Muscle layer of colon (tissue), 2 donors: ENCODE measurements around the gene ATG16L1.

Experiments used
- H3K27ac ChIP-seq: one replicate; pipeline ENCODE4 v1.7.0; 2013; ENCODE audit warnings: low read depth, mild to moderate bottlenecking, low read length, moderate library complexity
- H3K27me3 ChIP-seq, 2 donors: one replicate each; pipeline ENCODE4 v1.7.0; 2013; ENCODE audit warnings: low read length in 2 of 2, mild to moderate bottlenecking in 2 of 2; ENCODE audit not compliant: insufficient read depth in 2 of 2, control insufficient read depth in 1 of 2
- H3K36me3 ChIP-seq: one replicate; pipeline ENCODE4 v1.7.0; 2013; ENCODE audit warnings: mild to moderate bottlenecking, low read length; ENCODE audit not compliant: insufficient read depth
- H3K4me1 ChIP-seq: one replicate; pipeline ENCODE4 v1.7.0; 2013; ENCODE audit warnings: mild to moderate bottlenecking, low read length; ENCODE audit not compliant: insufficient read depth
- H3K4me3 ChIP-seq, 2 donors: one replicate each; pipeline ENCODE4 v1.7.0; 2013; ENCODE audit warnings: low read length in 2 of 2, low read depth in 1 of 2, mild to moderate bottlenecking in 1 of 2, moderate library complexity in 1 of 2
- H3K9ac ChIP-seq: one replicate; pipeline ENCODE4 v1.7.0; 2013; ENCODE audit warnings: low read length
- H3K9me3 ChIP-seq: one replicate; pipeline ENCODE4 v1.7.0; 2013; ENCODE audit warnings: mild to moderate bottlenecking, low read length
- donor health status: abdominal sarcoma.
- donor health status: Adenocarcinoma of cecum.

The ATG16L1 gene

DNA sequence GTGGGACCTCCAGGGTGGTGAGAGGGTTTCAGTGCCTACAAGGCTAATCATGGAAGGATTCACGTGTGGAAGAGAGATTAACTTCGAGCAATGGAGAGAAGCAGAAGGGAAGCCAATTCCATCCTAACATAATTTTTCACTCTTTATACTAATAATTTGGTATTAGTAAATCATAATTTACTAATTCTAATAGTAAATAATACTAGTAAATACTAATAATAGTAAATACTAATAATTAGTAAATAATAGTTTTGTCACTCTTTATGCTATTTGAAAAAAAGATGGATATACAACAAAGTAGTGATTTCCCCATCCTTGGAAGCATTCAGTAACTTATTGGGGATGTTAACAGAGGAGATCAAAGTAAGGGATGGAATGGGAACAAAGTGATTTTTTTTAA, 49.8 kb downstream of the ATG16L1 start:
- Histone ChIP-seq H3K9ac (no peak overlapping the region), H3K27me3 (no peaks in the 10 kb centered on the region), H3K27ac (no peak overlapping the region), H3K4me1 (no peaks in the 10 kb centered on the region), H3K4me3 (no peak overlapping the region), H3K36me3 (peaks cover 3% of the 10 kb centered on the region), H3K9me3 (no peaks in the 10 kb centered on the region)

DNA sequence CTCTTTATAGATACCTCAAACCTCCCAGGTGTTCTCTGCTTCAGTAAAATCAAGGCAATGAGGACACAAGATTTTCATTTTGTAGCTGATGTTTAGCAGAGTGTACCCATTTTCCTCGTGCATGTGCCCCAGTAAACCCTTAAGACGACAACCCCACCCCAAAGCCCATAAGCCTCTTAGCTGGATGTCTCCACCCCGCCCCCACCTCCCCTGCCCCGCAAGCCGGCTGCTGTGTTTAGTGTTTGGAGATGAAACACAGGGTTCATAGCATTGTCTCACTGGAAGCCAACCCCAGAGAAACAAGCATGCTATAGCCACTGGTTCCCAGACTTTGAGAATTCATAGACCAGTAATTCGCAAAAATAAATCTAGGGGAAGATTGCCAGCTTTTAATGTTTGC, 50.3 kb downstream of the ATG16L1 start:
- no peaks in the 10 kb centered on the region for H3K36me3 ChIP-seq
- no peak overlapping the region for H3K4me3 ChIP-seq
- no peak overlapping the region for H3K27ac ChIP-seq
- no peaks in the 10 kb centered on the region for H3K27me3 ChIP-seq
- H3K4me1 ChIP-seq = no peaks in the 10 kb centered on the region
- H3K9ac ChIP-seq = no peak overlapping the region
- no peaks in the 10 kb centered on the region for H3K9me3 ChIP-seq

DNA sequence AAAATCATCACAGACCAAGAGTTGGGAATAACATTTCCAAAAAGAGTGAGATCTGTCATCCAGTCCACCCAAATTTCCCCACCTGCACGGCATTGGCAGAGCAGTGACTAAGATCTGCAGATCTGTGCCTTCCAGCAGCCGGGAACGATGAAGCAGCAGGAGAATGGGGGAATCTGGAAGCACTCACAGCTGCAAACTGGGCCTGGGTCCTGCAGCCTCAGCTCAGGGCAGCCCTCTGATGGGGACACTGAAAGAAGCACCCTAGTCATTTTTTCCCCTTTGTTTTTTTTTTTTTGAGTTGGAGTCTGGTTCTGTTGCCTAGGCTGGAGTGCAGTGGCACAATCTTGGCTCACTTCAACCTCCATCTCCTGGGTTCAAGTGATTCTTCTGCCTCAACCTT, 51.8 kb downstream of the ATG16L1 start:
- H3K9me3 ChIP-seq = no peaks in the 10 kb centered on the region
- H3K36me3 ChIP-seq = no peaks in the 10 kb centered on the region
- no peak overlapping the region for H3K9ac ChIP-seq
- no peak overlapping the region for H3K4me3 ChIP-seq
- no peaks in the 10 kb centered on the region for H3K4me1 ChIP-seq
- H3K27ac ChIP-seq = no peak overlapping the region
- H3K27me3 ChIP-seq = no peaks in the 10 kb centered on the region

DNA sequence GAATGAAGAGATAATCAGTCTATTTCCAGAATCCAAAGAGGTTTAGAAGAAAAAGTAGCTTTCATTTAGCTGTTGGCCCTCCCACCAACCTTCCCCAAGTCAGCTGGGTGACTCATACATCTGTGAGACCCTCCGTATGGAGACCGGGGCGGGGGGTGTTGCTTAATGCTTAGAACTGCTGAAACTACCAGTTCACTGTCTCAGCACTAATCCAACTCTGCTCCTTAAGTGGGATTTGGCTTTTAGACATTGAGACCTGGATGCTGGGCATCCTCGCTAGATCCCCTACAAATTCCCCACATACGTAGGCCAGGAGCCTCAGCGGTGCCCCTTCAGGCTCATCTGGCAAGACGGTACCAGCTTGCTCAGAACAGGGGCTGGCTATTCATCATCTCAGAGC, 56.1 kb downstream of the ATG16L1 start, which contains the start of gene SAG:
Gene SAG (plus strand): TSS at position 252 of the 400 bp plus-strand sequence. CDS start 1,374 bp downstream, outside the sequence.
- Histone ChIP-seq H3K4me1 (no peaks in the 10 kb centered on the region), H3K9me3 (no peaks in the 10 kb centered on the region), H3K27me3 (no peaks in the 10 kb centered on the region)

DNA sequence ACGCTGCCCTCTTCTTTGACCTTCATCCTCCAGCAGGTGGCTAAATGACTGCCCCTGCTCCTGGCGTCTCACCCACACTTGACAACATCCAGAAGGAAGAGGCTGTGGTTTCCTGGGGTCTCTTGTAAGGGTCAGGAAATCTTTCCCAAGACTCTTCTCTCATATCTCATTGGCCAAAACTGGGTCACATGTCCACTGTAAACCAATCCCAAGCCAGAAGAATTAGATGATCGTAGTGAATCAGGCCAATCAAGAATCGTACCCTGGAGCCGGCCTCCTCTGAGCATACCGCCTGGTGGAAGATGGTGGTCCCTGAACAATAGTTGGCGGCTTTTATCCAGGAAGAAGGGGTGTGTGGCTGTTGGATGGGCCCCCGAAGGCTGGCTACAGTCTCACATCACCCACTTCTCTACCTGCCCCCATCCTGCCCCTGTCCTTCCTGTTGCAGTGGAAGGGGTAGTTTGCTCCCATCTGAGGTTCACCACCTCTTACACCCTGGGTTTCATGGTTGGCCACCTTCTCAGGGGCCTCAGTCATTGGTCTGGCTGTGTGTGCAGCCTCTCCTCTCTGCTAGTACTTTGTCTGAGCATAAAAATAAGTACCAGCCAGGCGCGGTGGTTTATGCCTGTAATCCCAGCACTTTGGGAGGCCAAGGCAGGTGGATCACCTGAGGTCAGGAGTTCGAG, 59.9 kb downstream of the ATG16L1 start:
- Histone ChIP-seq H3K27me3 (no peaks in the 10 kb centered on the region), H3K9ac (no peak overlapping the region), H3K36me3 (no peaks in the 10 kb centered on the region), H3K4me3 (no peak overlapping the region), H3K9me3 (no peaks in the 10 kb centered on the region), H3K27ac (no peak overlapping the region), H3K4me1 (no peaks in the 10 kb centered on the region)

More for the DNA sequence above, 56.1 kb downstream of the ATG16L1 start, which contains the start of gene SAG:
- Histone ChIP-seq H3K36me3 (no peaks in the 10 kb centered on the region), H3K9ac (no peak within 1 kb of the TSS), H3K4me3 (no peak within 1 kb of the TSS), H3K27ac (no peak within 1 kb of the TSS)

DNA sequence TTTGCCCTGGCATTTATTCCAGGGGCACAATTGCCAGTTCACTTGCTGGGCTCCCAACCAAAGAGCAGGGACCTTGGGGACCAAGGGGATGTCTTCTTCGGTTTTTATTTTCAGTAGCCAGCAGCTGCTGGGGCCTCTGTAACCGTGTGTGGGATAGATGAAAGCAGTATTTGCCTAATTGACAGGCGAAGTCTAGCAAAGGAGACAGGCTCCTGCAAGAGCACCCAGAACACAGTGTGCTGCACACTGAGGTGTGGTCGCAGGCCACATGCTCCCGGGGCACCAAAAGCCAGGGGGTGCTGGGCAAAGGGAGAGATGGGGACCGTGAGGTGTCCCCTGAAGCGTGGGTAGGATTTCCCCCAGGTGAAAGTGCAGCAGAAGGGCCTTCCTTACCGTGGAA, 61.4 kb downstream of the ATG16L1 start:
- H3K9ac ChIP-seq = no peak overlapping the region
- H3K36me3 ChIP-seq = no peaks in the 10 kb centered on the region
- no peaks in the 10 kb centered on the region for H3K4me1 ChIP-seq
- no peak overlapping the region for H3K27ac ChIP-seq
- no peaks in the 10 kb centered on the region for H3K27me3 ChIP-seq
- H3K9me3 ChIP-seq = no peaks in the 10 kb centered on the region
- no peak overlapping the region for H3K4me3 ChIP-seq

DNA sequence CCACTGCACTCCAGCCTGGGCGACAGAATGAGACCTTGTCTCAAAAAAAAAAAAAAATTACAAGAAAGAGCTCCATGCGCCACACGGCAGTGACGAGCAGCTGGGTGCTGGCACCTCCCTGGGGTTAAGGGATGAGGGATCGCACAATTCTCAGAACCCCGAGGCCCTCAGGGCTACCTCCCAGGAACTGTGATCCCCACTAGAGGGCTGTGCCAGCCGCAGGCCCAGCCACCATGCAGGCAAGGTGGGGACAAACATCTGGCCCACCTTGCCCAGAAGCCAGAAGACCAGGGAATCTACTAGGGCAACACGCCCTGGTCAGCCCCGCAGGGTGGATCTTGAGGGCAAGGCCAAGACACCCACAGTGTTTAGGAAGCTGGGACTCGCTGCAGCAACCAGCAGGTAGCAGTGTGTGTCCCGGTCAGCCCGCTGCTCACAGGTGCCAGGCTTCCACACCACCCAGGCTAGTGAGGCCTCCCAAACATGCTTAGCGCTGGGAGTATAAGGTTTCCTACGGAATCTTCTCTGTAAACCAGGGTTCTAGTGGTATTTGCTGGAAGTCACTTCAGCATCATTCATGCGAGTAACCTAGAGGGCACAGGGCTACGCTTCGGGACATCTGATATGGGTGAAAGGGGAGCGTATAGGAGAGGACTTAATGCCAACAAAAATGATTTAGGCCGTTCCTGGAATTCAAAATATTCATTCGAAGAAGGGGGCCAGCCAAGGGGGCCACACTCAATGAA, 62.9 kb downstream of the ATG16L1 start:
- Histone ChIP-seq H3K36me3 (no peaks in the 10 kb centered on the region), H3K4me1 (no peaks in the 10 kb centered on the region), H3K27ac (no peak overlapping the region), H3K4me3 (no peak overlapping the region), H3K9me3 (no peaks in the 10 kb centered on the region), H3K27me3 (no peaks in the 10 kb centered on the region), H3K9ac (no peak overlapping the region)

DNA sequence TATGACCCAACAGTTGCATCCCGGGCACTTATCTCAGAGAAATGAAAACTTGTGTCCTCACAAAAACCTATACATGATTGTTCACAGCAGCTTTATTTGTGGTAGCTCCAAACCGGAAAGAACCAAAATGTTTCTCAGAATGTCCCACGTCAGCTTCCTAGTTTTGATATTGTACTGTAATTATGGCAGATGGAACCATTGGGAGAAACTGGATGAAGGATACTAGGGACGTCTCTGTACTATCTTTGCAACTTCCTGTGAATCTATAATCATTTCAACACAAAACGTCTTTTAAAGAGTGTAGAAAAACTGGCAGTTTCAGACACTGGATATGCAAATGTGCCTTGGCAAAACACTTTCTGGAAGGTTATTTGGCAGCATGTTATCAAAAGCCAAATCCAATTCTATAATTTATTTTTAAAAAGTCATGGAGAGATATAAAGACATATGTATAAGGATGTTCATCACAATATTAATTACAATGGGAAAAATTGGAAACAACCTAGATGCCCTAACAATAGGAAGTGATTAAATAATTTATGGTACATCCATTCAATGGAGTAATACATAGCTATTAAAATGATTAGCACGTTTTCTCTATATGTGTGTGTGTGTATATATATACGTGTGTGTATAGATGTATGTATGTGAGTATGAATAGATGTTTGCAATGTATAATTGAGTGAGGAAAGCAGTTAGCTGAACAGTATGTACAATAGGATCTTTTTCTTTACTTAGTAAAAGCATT, 65.9 kb downstream of the ATG16L1 start:
- H3K4me1 ChIP-seq = no peaks in the 10 kb centered on the region
- H3K9ac ChIP-seq = no peak overlapping the region
- no peaks in the 10 kb centered on the region for H3K36me3 ChIP-seq
- H3K27me3 ChIP-seq = no peaks in the 10 kb centered on the region
- no peak overlapping the region for H3K27ac ChIP-seq
- H3K9me3 ChIP-seq = no peaks in the 10 kb centered on the region
- H3K4me3 ChIP-seq = no peak overlapping the region

DNA sequence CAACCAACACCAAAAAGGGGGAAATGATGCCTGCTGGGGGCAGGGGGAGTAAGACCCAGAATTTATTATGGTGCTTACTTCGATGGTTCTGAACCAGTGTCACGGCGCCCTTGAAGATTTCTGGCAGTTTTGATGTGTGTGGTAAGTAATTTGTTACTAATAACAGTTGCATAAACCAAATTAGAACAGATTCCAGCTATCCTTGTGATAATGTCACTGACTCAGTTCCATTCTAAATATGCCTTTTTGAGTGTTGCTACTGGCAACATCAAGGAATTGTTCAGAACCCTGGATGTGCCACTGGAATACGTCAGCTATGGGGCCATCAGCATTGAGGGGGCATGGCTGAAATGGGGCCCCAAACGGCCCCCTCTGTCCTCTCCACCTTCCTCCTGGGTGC, 67.8 kb downstream of the ATG16L1 start:
- Histone ChIP-seq H3K4me1 (no peaks in the 10 kb centered on the region), H3K9me3 (no peaks in the 10 kb centered on the region), H3K36me3 (no peaks in the 10 kb centered on the region), H3K9ac (no peak overlapping the region), H3K4me3 (no peak overlapping the region), H3K27me3 (no peaks in the 10 kb centered on the region), H3K27ac (no peak overlapping the region)

DNA sequence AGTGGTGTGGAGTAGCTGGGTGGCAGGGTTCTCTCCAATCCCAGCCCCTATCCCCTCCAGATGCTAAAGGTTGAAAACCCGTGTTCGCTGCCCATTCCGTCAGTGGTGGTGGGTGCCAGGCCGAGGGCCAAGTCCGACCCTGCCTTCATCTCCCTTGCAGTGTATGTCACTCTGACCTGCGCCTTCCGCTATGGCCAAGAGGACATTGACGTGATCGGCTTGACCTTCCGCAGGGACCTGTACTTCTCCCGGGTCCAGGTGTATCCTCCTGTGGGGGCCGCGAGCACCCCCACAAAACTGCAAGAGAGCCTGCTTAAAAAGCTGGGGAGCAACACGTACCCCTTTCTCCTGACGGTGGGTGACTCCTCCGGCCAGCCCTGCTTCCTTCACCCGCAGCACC, 69.0 kb downstream of the ATG16L1 start:
- Histone ChIP-seq H3K4me1 (no peaks in the 10 kb centered on the region), H3K27ac (no peak overlapping the region), H3K36me3 (no peaks in the 10 kb centered on the region), H3K4me3 (no peak overlapping the region), H3K9me3 (no peaks in the 10 kb centered on the region), H3K27me3 (no peaks in the 10 kb centered on the region), H3K9ac (no peak overlapping the region)

DNA sequence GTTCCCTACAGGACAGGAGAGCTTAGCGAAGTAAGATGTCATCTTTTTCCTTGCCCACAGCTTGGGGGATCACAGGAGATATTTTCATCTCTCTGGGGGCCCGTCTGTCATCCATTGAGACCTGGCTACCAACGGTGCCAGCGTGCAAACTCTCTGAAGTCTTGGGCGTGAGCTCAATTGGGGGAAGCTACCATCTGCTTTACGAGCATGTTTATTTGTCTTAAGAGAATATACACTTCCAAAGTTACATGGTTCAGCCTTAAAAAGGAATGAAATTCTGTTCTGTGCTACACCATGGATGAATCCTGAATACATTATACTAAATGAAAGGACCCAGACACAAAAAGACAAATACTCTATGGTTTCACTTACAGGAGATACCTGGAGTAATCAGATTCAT, 69.7 kb downstream of the ATG16L1 start:
- H3K9me3 ChIP-seq = no peaks in the 10 kb centered on the region
- H3K4me3 ChIP-seq = no peak overlapping the region
- H3K4me1 ChIP-seq = no peaks in the 10 kb centered on the region
- no peaks in the 10 kb centered on the region for H3K27me3 ChIP-seq
- H3K27ac ChIP-seq = no peak overlapping the region
- no peak overlapping the region for H3K9ac ChIP-seq
- no peaks in the 10 kb centered on the region for H3K36me3 ChIP-seq
